AG09319 (cell line): ENCODE data around the gene XPC.

Experiments
- DNase-seq: peaks from one replicate; pipeline ENCODE4 v3.0.0-alpha.2; 2010; ENCODE audit warnings: low read depth; ENCODE audit errors: extremely low read depth
- TF ChIP-seq, protein P1 (sequence below): IDR thresholded peaks from 2 replicates; pipeline ENCODE4 v1.5.1; 2011; ENCODE audit warnings: low read depth, mild to moderate bottlenecking, inconsistent platforms, low read length, moderate library complexity

XPC gene

DNA sequence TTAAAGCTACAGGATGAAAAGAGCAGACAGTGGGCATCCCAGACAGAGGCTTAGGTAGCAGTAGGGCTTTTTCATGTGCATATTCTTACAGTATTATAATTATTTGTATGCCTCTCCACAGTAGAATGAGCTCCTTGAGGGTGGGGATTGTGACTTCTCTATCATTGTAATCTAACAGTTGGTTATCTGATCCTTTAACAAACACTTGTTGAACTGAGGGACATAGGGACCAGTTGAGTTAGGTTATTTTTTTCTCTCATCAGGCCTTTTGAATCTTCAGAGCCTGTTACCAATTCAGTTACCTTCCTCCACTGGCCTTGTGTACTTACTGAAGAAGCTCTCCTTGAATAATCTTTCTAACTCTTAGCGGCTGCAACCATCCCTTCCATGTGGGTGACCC, 1.4 kb upstream of the XPC start:
- no peak for DNase-seq
- TF ChIP-seq, protein P1, sequence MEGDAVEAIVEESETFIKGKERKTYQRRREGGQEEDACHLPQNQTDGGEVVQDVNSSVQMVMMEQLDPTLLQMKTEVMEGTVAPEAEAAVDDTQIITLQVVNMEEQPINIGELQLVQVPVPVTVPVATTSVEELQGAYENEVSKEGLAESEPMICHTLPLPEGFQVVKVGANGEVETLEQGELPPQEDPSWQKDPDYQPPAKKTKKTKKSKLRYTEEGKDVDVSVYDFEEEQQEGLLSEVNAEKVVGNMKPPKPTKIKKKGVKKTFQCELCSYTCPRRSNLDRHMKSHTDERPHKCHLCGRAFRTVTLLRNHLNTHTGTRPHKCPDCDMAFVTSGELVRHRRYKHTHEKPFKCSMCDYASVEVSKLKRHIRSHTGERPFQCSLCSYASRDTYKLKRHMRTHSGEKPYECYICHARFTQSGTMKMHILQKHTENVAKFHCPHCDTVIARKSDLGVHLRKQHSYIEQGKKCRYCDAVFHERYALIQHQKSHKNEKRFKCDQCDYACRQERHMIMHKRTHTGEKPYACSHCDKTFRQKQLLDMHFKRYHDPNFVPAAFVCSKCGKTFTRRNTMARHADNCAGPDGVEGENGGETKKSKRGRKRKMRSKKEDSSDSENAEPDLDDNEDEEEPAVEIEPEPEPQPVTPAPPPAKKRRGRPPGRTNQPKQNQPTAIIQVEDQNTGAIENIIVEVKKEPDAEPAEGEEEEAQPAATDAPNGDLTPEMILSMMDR, result no peak

- TF ChIP-seq, protein P1, result no peak
These were observed 689 bp upstream of the XPC start for GRCh38 chr3:14179114-14179465.

DNA sequence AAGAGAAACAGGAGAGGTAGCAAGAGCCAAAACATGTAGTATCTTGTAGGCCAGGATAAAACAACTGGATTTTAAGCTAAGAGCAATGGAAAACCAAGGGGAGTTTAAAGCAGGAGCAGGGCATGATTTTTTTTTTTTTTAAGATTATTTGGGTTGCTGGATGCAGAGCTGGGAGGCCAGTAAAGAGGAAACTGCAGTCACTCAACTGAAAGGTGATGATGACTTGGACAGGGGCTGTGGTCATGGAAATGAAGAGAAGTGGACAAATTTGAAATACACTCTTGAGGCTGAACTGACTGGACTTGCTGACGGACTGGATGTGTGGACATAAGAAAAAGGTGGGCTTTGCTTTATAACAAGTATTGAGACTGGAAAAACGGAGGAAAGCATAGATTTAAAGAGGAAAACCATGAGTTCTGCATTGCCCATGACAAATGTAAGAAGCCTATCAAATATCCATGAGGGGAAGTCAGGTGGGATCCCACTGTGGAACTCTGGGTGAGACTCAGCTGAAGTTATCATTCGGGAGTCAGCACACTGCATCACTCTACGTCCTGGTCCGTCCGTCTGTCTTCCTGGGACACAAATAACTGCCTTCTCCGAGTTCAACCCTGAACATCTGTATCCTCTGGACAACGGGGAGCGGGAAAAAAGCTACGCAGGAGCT, 688 bp downstream of the XPC start:
- DNase-seq, result no peak
- TF ChIP-seq, protein P1, result no peak

More at GRCh38 chr3:14179114-14179465, 689 bp upstream of the XPC start:
- DNase-seq, result no peak

- no peak for DNase-seq
- TF ChIP-seq, protein P1, result no peak
These were observed 2.9 kb downstream of the XPC start for GRCh38 chr3:14175383-14176037.

DNA sequence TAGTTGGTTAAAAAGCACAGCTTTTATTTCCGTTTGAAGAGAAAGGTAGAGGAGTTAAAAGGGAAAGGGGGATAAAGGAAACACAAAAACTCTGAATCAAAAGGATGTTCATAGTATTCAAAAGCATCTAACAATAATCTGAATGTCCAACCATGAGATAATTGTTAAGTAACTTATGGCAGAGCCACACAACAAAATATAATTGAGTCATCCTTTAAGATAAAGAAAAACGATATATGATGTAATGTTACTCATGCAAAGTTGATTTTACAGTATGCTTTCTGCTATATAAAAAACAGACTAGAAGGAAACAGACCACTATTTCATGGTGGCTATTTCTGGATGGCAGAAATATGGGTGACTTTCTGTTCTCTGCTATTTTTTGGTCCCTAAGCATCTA, 3.9 kb downstream of the XPC start:
- TF ChIP-seq, protein P1, result no peak
- DNase-seq, result no peak

GRCh38 chr3:14172496-14172895, 5.9 kb downstream of the XPC start:
- TF ChIP-seq, protein P1, result no peak
- no peak for DNase-seq

DNA sequence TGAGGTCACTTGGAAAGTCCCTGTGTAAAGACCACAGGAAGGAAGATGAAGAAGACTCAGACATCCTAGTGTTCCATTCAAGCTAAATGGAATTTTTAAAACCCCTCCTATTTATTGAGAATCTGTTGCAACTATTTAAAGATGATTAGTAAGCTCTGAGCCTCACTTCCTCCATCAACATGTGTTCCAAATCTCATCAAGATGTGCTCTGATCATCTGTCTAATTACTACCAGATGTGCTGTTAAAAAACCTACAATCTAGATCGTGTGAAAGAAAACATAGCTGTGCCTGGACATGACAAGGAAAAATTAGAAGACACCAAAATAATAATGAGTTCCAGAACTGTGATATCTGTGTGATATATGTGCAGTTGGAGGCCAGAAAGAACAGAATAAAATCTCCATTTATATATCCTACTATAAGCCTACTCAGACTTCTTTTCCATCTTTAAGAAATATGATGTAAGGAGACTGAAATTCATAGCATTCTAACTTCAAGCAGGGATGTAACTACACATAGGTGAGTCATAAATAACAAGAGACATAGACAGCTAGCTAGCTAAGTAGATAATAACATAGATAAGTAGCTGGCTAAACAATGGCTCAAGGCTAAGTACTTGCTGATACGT, 7.8 kb downstream of the XPC start:
- TF ChIP-seq, protein P1, result no peak
- DNase-seq, result peak; percentile 44
